Measurements from ENCODE around the gene PRH2. TPM values are rescaled to one million over a fixed set of nuclear protein-coding genes. Genes with fewer than 3 reads are reported as not detected.

Gene PRH2
- total RNA-seq, 1 donor from 2014 or later: not detected

GRCh38 chr12:10957741-10958140 lies 28.7 kb downstream of the PRH2 start:
- peaks cover 5% of the 10 kb centered on the region for H3K9me3 ChIP-seq
- DNase-seq (no peak), ATAC-seq (no peak)
- no peaks in the 10 kb centered on the region for H3K27me3 ChIP-seq (ENCODE audit: low read depth)
- H3K4me3 ChIP-seq: no peak overlapping the region
- H3K4me1 ChIP-seq: no peaks in the 10 kb centered on the region
- no peaks in the 10 kb centered on the region for H3K36me3 ChIP-seq
- intact Hi-C loops (cut with DNase I): no loop called here
- no peak overlapping the region for H3K27ac ChIP-seq
- TF ChIP-seq CTCF (IDR thresholded peaks at IDR 0.05): no peak

- intact Hi-C loops (cut with DNase I): no loop called here
- H3K4me3 ChIP-seq: no peak overlapping the region
- DNase-seq (no peak), ATAC-seq (no peak)
- no peak for TF ChIP-seq CTCF (IDR thresholded peaks at IDR 0.05)
- H3K36me3 ChIP-seq: no peaks in the 10 kb centered on the region
- H3K27ac ChIP-seq: no peak overlapping the region
- H3K27me3 ChIP-seq (ENCODE audit: low read depth): no peaks in the 10 kb centered on the region
- H3K9me3 ChIP-seq: peaks cover 5% of the 10 kb centered on the region
- no peaks in the 10 kb centered on the region for H3K4me1 ChIP-seq
These were observed 30.8 kb downstream of the PRH2 start for GRCh38 chr12:10959804-10960203.

GRCh38 chr12:10960211-10960610 lies 31.2 kb downstream of the PRH2 start:
- H3K27ac ChIP-seq: no peak overlapping the region
- H3K36me3 ChIP-seq: no peaks in the 10 kb centered on the region
- DNase-seq: no peak
- H3K27me3 ChIP-seq (ENCODE audit: low read depth): no peaks in the 10 kb centered on the region
- no peak overlapping the region for H3K4me3 ChIP-seq
- TF ChIP-seq CTCF (IDR thresholded peaks at IDR 0.05): no peak
- H3K4me1 ChIP-seq: no peaks in the 10 kb centered on the region
- no peak for ATAC-seq
- H3K9me3 ChIP-seq: peaks cover 5% of the 10 kb centered on the region
- intact Hi-C loops (cut with DNase I): no loop called here

GRCh38 chr12:10965476-10965875 lies 36.4 kb downstream of the PRH2 start:
- Histone ChIP-seq H3K27me3 (ENCODE audit: low read depth) (no peaks in the 10 kb centered on the region), H3K36me3 (no peaks in the 10 kb centered on the region), H3K4me3 (no peak overlapping the region), H3K9me3 (no peaks in the 10 kb centered on the region), H3K27ac (no peak overlapping the region), H3K4me1 (peaks cover 4% of the 10 kb centered on the region)
- no peak for DNase-seq
- intact Hi-C loops (cut with DNase I): no loop called here
- no peak for TF ChIP-seq CTCF (IDR thresholded peaks at IDR 0.05)
- no peak for ATAC-seq

GRCh38 chr12:10966314-10966713 lies 37.3 kb downstream of the PRH2 start:
- intact Hi-C loops (cut with DNase I): no loop called here
- no peak for ATAC-seq
- H3K4me3 ChIP-seq: no peak overlapping the region

More at GRCh38 chr12:10966314-10966713, 37.3 kb downstream of the PRH2 start:
- Histone ChIP-seq H3K27ac (no peak overlapping the region), H3K27me3 (ENCODE audit: low read depth) (no peaks in the 10 kb centered on the region), H3K9me3 (no peaks in the 10 kb centered on the region), H3K4me1 (peaks cover 4% of the 10 kb centered on the region), H3K36me3 (no peaks in the 10 kb centered on the region)
- TF ChIP-seq CTCF (IDR thresholded peaks at IDR 0.05): no peak
- no peak for DNase-seq

All from lower lobe of right lung (tissue), 2 donors.